Loucy (cell line): ENCODE results near the gene PLAC1.

Source experiments
- H2AFZ ChIP-seq: fragments of 200-600 bp; sonication (generic); 2 replicates; pipeline ENCODE4 v1.6.0; 2016; ENCODE audit warnings: antibody characterized with exemption, mild to moderate bottlenecking, low read length, moderate library complexity
- H3F3A ChIP-seq: fragments of 200-600 bp; 2 replicates; pipeline ENCODE4 v1.6.0; 2016; ENCODE audit warnings: antibody characterized with exemption, low read depth, mild to moderate bottlenecking
- H3K27me3 ChIP-seq: fragments of 200-600 bp; sonication (generic); 2 replicates; pipeline ENCODE4 v1.6.1; 2014; ENCODE audit warnings: low read length, mild to moderate bottlenecking; ENCODE audit not compliant: insufficient read depth, poor library complexity, severe bottlenecking
- H3K36me3 ChIP-seq: fragments of 200-600 bp; sonication (generic); 2 replicates; pipeline ENCODE4 v1.6.1; 2016; ENCODE audit warnings: low read length; ENCODE audit not compliant: insufficient read depth
- H3K4me1 ChIP-seq: fragments of 200-600 bp; sonication (generic); 2 replicates; pipeline ENCODE4 v1.5.1; 2014; ENCODE audit warnings: low read length, mild to moderate bottlenecking; ENCODE audit not compliant: insufficient read depth, poor library complexity, severe bottlenecking
- H3K4me2 ChIP-seq: fragments of 200-600 bp; sonication (generic); 2 replicates; pipeline ENCODE4 v1.6.0; 2014; ENCODE audit warnings: antibody characterized with exemption, low read length, low read depth, mild to moderate bottlenecking; ENCODE audit not compliant: poor library complexity, severe bottlenecking
- H3K4me3 ChIP-seq: fragments of 200-600 bp; sonication (generic); 2 replicates; pipeline ENCODE4 v1.5.1; 2014; ENCODE audit warnings: low read length, mild to moderate bottlenecking, mixed read lengths; ENCODE audit not compliant: poor library complexity, severe bottlenecking
- H3K79me2 ChIP-seq: fragments of 200-600 bp; sonication (generic); 2 replicates; pipeline ENCODE4 v1.6.1; 2014; ENCODE audit warnings: low read length; ENCODE audit not compliant: insufficient read depth
- H3K9ac ChIP-seq: fragments of 200-600 bp; sonication (generic); 2 replicates; pipeline ENCODE4 v1.6.0; 2014; ENCODE audit warnings: mild to moderate bottlenecking, low read depth, low read length, moderate library complexity; ENCODE audit not compliant: poor library complexity, severe bottlenecking
- H3K9me2 ChIP-seq: fragments of 200-600 bp; sonication (generic); replicated peaks from 2 replicates; pipeline ENCODE4 v1.6.1; 2016; ENCODE audit warnings: low read depth, low read length, mixed read lengths
- H3K9me3 ChIP-seq: fragments of 200-600 bp; sonication (generic); 2 replicates; pipeline ENCODE4 v1.6.1; 2014; ENCODE audit warnings: mild to moderate bottlenecking, antibody characterized with exemption, low read length, low read depth; ENCODE audit not compliant: insufficient read depth
- H4K20me1 ChIP-seq: fragments of 200-600 bp; sonication (generic); 2 replicates; pipeline ENCODE4 v1.6.0; 2014; ENCODE audit warnings: antibody characterized with exemption, low read length, mild to moderate bottlenecking; ENCODE audit not compliant: insufficient read depth, poor library complexity, severe bottlenecking
- EZH2phosphoT487 ChIP-seq: fragments of 200-600 bp; IDR thresholded peaks from 2 replicates; pipeline ENCODE4 v1.6.1; 2018; ENCODE audit warnings: antibody characterized with exemption, mild to moderate bottlenecking, moderate library complexity, borderline replicate concordance
- TF ChIP-seq, protein P1 (sequence below): fragments of 200-600 bp; sonication (generic); conservative IDR thresholded peaks from 2 replicates; pipeline ENCODE4 v1.5.1; 2014; ENCODE audit warnings: mild to moderate bottlenecking, antibody characterized with exemption, low read length

PLAC1 gene

DNA sequence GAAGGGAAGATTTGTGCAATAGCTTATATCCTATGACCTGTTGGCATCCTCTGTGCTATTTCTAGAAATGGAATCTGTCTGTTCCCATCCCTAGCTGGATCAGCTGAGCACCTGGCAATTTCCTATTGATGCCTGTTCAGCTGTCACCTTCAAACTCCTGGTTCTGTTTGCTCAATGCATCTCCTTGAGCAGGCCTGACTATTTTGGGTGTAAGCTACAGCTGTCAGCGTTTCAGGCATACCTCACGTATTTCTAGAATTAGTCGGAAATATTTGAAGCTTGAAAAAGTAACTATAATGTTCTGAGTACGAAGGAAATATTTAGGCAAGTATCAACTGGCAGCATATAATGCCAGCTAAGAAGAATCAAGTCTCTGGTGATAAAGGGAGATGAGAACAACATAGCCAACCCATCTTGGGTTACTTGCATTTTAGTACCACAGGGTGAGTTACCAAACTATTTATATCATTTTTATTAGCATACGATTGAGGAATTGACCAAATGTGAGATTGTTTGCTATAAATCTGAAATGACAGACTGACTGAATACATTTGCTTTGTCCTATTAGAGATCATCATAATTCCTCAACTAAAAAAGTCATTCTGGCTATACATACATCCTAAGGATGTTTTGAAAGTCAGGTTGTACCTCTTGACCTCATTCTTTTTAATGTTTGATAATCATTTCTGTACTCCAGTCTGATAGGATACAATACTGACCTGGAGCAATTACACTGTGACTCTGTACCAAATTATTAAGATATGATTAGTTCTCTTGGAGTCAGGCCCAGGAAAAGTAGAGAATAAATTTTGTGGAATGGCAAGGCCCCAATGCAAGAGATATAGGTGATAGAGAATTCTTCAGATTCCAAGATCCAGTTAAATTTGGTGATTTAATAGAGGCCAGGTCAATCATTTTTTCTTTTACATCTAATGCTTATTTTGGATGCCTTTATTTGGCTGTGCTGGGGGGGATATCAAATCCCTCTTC is 36.4 kb upstream of the PLAC1 start:
- H3K79me2 ChIP-seq = no peaks in the 10 kb centered on the region
- no peaks in the 10 kb centered on the region for H4K20me1 ChIP-seq
- H3K9me2 ChIP-seq = no peaks in the 10 kb centered on the region
- no peaks in the 10 kb centered on the region for H3F3A ChIP-seq
- TF ChIP-seq, protein P1, sequence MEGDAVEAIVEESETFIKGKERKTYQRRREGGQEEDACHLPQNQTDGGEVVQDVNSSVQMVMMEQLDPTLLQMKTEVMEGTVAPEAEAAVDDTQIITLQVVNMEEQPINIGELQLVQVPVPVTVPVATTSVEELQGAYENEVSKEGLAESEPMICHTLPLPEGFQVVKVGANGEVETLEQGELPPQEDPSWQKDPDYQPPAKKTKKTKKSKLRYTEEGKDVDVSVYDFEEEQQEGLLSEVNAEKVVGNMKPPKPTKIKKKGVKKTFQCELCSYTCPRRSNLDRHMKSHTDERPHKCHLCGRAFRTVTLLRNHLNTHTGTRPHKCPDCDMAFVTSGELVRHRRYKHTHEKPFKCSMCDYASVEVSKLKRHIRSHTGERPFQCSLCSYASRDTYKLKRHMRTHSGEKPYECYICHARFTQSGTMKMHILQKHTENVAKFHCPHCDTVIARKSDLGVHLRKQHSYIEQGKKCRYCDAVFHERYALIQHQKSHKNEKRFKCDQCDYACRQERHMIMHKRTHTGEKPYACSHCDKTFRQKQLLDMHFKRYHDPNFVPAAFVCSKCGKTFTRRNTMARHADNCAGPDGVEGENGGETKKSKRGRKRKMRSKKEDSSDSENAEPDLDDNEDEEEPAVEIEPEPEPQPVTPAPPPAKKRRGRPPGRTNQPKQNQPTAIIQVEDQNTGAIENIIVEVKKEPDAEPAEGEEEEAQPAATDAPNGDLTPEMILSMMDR = no peak
- TF ChIP-seq EZH2phosphoT487 = no peak
- H3K4me2 ChIP-seq = no peak overlapping the region
- no peaks in the 10 kb centered on the region for H3K9me3 ChIP-seq
- H3K36me3 ChIP-seq = no peaks in the 10 kb centered on the region
- no peaks in the 10 kb centered on the region for H3K27me3 ChIP-seq
- H3K9ac ChIP-seq = no peak overlapping the region
- H3K4me3 ChIP-seq = no peak overlapping the region
- peaks cover 2% of the 10 kb centered on the region for H3K4me1 ChIP-seq
- H2AFZ ChIP-seq = 0 out of 2 replicates have a peak overlapping the region, but pooled peaks have one; percentile 3

DNA sequence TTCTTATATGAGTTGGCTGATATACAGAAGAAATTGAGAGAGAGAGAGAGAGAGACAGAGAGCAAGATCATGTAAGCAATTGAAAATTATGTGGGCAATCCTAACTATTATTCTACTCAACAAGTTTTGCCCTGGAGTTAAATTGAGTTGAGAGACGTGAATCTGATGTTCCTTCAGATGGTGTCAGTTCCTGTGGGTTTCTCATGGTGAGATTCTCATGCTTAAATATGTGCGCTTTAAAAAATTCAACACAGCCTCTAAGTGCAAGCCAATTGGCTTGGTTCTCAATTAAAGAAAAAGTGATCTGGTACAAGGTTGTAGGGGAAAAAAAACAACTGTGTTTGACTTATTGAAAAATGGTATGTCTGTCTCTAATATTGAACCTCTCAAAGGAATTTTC is 35.4 kb upstream of the PLAC1 start:
- Histone ChIP-seq H3K79me2 (no peaks in the 10 kb centered on the region), H3K9me3 (no peaks in the 10 kb centered on the region), H3K36me3 (no peaks in the 10 kb centered on the region), H3K27me3 (no peaks in the 10 kb centered on the region), H3F3A (no peaks in the 10 kb centered on the region), H3K4me3 (no peak overlapping the region), H2AFZ (no peak overlapping the region), H3K9me2 (no peaks in the 10 kb centered on the region), H3K4me2 (no peak overlapping the region), H3K9ac (no peak overlapping the region), H3K4me1 (peaks cover 2% of the 10 kb centered on the region), H4K20me1 (no peaks in the 10 kb centered on the region)
- TF ChIP-seq EZH2phosphoT487 = no peak
- TF ChIP-seq, protein P1 = no peak

DNA sequence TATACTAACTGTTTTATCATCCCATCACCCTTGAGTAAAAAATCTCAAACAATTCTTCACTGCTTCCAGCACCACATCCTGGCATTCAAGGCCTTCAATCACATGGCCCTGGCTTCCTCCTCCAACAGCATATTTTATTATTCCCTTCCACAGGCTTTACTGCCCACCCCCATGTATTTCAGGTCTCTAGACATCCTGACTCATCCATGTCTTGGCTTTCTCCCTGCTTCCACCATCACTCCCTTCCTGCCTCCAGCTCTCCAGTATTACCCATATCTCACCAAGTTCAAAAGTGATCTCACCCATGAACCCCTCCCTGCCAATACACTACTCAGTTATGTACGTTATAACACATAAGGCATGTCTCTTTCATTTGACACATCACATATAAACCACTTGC is 34.7 kb upstream of the PLAC1 start:
- Histone ChIP-seq H4K20me1 (no peaks in the 10 kb centered on the region), H3F3A (no peaks in the 10 kb centered on the region), H2AFZ (no peak overlapping the region), H3K9me2 (no peaks in the 10 kb centered on the region), H3K27me3 (no peaks in the 10 kb centered on the region), H3K36me3 (no peaks in the 10 kb centered on the region), H3K9ac (no peak overlapping the region), H3K4me1 (peaks cover 2% of the 10 kb centered on the region), H3K4me3 (no peak overlapping the region), H3K9me3 (no peaks in the 10 kb centered on the region), H3K4me2 (no peak overlapping the region), H3K79me2 (no peaks in the 10 kb centered on the region)
- TF ChIP-seq EZH2phosphoT487 = no peak
- TF ChIP-seq, protein P1 = no peak
